ENCODE data around the gene HES1. TPM values are rescaled to one million over a fixed set of nuclear protein-coding genes. Genes with fewer than 3 reads are reported as not detected.

Gene HES1
- total and polyA plus RNA-seq, 9 of the 15 experiments (the other 6 are each of a cell fraction or from before 2014, with no cell fraction given), result 3.4 to 37.0 (median 19.3) TPM

DNA sequence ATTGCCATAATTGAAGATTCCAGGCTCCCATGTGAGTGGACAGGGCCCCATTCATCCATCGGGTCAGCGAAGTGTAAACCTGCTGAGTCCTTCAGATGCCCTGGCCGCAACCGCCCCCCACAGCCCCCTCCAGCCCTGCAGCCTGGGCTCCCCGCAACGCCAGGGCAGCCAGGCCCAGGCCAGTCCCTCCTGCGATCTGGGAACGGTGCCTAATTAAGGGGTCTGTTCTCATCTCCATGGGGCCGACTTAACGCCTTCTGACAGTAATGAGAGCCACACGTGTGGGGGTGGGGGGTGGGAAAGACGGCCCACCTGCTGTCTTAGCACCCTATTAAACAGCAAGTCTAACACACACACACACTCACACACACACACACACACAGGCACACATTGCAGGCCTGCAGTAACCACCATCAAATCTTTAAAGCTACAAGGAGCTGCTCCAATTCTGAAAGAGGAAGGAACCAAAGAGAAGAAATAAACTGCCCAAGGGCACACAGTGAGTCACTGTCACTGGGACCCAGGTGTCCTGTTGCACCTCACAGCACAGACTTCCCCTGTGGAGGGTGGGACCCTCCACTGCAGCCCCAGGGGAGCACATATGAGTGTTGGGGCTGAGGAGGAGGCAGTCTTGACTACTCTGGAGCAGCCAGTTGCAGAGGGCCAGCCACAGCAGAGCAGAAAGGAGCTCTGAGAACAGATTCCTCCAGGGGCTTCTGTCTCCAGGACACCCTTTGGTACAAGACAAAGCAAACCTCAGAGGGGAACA, 31.8 kb upstream of the HES1 start (continued):
- TF ChIP-seq, protein P1, sequence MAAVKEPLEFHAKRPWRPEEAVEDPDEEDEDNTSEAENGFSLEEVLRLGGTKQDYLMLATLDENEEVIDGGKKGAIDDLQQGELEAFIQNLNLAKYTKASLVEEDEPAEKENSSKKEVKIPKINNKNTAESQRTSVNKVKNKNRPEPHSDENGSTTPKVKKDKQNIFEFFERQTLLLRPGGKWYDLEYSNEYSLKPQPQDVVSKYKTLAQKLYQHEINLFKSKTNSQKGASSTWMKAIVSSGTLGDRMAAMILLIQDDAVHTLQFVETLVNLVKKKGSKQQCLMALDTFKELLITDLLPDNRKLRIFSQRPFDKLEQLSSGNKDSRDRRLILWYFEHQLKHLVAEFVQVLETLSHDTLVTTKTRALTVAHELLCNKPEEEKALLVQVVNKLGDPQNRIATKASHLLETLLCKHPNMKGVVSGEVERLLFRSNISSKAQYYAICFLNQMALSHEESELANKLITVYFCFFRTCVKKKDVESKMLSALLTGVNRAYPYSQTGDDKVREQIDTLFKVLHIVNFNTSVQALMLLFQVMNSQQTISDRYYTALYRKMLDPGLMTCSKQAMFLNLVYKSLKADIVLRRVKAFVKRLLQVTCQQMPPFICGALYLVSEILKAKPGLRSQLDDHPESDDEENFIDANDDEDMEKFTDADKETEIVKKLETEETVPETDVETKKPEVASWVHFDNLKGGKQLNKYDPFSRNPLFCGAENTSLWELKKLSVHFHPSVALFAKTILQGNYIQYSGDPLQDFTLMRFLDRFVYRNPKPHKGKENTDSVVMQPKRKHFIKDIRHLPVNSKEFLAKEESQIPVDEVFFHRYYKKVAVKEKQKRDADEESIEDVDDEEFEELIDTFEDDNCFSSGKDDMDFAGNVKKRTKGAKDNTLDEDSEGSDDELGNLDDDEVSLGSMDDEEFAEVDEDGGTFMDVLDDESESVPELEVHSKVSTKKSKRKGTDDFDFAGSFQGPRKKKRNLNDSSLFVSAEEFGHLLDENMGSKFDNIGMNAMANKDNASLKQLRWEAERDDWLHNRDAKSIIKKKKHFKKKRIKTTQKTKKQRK (IDR thresholded peaks at IDR 0.05; ENCODE audit: borderline replicate concordance, low read depth, low read length), result no peak
- TF ChIP-seq MLX (CRISPR knock-in tag; conservative IDR thresholded peaks at IDR 0.05) (no peak), ZNF445 (CRISPR knock-in tag; IDR thresholded peaks at IDR 0.05; ENCODE audit: low read depth) (no peak), RBM15 (IDR thresholded peaks at IDR 0.05; ENCODE audit: insufficient read depth, low read length) (no peak), FOXK1 (CRISPR knock-in tag; IDR thresholded peaks at IDR 0.05; ENCODE audit: borderline replicate concordance) (no peak), ARID3B (CRISPR knock-in tag; IDR thresholded peaks at IDR 0.05; ENCODE audit: borderline replicate concordance) (no peak), NR1H2 (CRISPR knock-in tag; IDR thresholded peaks at IDR 0.05) (no peak), DMBX1 (CRISPR knock-in tag; IDR thresholded peaks at IDR 0.05; ENCODE audit: borderline replicate concordance) (no peak), NEUROD1 (IDR thresholded peaks at IDR 0.05; ENCODE audit: borderline replicate concordance, low read depth, low read length, partially characterized antibody) (no peak), MAFG (tag; conservative IDR thresholded peaks at IDR 0.05) (no peak), ZNF146 (CRISPR knock-in tag; IDR thresholded peaks at IDR 0.05; ENCODE audit: unreplicated experiment) (no peak), RBM17 (IDR thresholded peaks at IDR 0.05; ENCODE audit: borderline replicate concordance, low read depth, low read length) (no peak), SMARCA4 (IDR thresholded peaks at IDR 0.05) (no peak), ZFP30 (CRISPR knock-in tag; IDR thresholded peaks at IDR 0.05; ENCODE audit: borderline replicate concordance) (no peak), MCM3 (IDR thresholded peaks at IDR 0.05) (no peak), GTF2E2 (tag; IDR thresholded peaks at IDR 0.05) (no peak)
